ENCODE results near the gene NOC2L. TPM values are rescaled to one million over a fixed set of nuclear protein-coding genes. Genes with fewer than 3 reads are reported as not detected.

NOC2L gene
- polyA plus RNA-seq, 1 donor (not counting 4 experiments of a cell fraction or from before 2014, with no cell fraction given) = 51.8 TPM

DNA sequence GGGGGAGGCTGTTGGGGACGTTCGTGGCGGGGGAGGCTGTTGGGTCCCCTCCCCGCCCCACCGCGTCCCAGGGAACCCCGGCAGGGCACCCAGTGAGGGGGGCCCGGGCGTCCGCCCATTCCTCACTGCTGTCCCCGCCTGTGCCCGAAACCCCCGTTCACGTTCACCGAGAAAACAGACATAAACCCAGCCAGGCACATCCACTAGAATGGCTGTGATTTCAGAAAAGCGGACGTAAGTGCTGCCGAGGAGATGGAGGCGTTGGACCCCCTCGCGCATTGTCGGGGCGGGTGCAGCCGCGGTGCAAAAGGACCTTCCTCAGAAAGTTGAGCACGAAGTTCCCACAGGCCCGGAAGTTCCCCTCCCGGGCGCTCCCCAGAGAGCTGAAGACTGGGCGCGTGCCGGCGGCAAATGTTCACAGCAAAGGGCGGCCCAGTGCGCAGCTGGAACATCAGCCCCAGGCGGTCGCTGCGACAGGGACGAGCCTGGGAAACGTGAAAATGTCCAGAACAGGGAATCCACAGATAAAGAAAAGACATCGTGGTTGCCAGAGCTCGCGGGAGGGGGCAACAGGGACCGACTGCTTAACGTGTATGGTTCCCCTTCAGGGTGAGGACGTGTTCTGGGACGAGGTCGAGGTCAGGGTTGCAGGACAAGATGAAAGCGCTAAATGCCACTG is 53.8 kb downstream of the NOC2L start:
- dilution Hi-C loops (cut with MboI; ENCODE audit: extremely low pct_ligation_motif_present, low sequenced_read_pairs) = no loop called here
- Histone ChIP-seq H3K9me1 (ENCODE audit: control insufficient read depth, extremely low read depth, insufficient read depth, low read length) (no peaks in the 10 kb centered on the region), H3K4me2 (ENCODE audit: control insufficient read depth, extremely low read depth, insufficient read depth, low read depth, low read length) (peak overlapping the region; percentile 58), H3K79me2 (ENCODE audit: control insufficient read depth, insufficient read depth, low read length) (no peaks in the 10 kb centered on the region), H3K4me1 (ENCODE audit: control insufficient read depth, extremely low read depth, insufficient read depth, low read length) (peaks cover 7% of the 10 kb centered on the region), H2AFZ (ENCODE audit: control insufficient read depth, low read length) (no peak overlapping the region), H3K4me3 (ENCODE audit: control insufficient read depth in 2 of 3, extremely low read depth in 1 of 3, insufficient read depth in 2 of 3, low read depth in 1 of 3, low read length in 3 of 3) (peak overlapping the region in 2 of 3 experiments; percentile 14 to 40), H4K20me1 (ENCODE audit: control insufficient read depth, extremely low read depth, insufficient read depth, low read length) (no peaks in the 10 kb centered on the region), H3K27me3 (ENCODE audit: control insufficient read depth, extremely low read depth, insufficient read depth, low read length) (peaks cover 15% of the 10 kb centered on the region), H3K27ac (ENCODE audit: control insufficient read depth, insufficient read depth, low read length) (no peak overlapping the region), H3K9me3 (ENCODE audit: control insufficient read depth, low read depth, low read length) (no peaks in the 10 kb centered on the region), H3K36me3 (ENCODE audit: control insufficient read depth in 2 of 2, extremely low read depth in 1 of 2, insufficient read depth in 2 of 2, low read length in 2 of 2) (no peaks in the 10 kb centered on the region), H3K9ac (ENCODE audit: control insufficient read depth, extremely low read depth, insufficient read depth, low read length) (no peak overlapping the region)
- FAIRE-seq (no peak), DNase-seq (ENCODE audit: low read depth, low spot score) (no peak)
- TF ChIP-seq, protein P1, sequence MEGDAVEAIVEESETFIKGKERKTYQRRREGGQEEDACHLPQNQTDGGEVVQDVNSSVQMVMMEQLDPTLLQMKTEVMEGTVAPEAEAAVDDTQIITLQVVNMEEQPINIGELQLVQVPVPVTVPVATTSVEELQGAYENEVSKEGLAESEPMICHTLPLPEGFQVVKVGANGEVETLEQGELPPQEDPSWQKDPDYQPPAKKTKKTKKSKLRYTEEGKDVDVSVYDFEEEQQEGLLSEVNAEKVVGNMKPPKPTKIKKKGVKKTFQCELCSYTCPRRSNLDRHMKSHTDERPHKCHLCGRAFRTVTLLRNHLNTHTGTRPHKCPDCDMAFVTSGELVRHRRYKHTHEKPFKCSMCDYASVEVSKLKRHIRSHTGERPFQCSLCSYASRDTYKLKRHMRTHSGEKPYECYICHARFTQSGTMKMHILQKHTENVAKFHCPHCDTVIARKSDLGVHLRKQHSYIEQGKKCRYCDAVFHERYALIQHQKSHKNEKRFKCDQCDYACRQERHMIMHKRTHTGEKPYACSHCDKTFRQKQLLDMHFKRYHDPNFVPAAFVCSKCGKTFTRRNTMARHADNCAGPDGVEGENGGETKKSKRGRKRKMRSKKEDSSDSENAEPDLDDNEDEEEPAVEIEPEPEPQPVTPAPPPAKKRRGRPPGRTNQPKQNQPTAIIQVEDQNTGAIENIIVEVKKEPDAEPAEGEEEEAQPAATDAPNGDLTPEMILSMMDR (optimal IDR thresholded peaks at IDR 0.05 in 1 of 3, IDR thresholded peaks at IDR 0.05 in 1 of 3, conservative IDR thresholded peaks at IDR 0.05 in 1 of 3; ENCODE audit: extremely low read depth in 1 of 3, insufficient read depth in 2 of 3, low read length in 3 of 3) = no peak
- peak; percentile 48 for TF ChIP-seq EZH2 (IDR thresholded peaks at IDR 0.05; ENCODE audit: low read length)

DNA sequence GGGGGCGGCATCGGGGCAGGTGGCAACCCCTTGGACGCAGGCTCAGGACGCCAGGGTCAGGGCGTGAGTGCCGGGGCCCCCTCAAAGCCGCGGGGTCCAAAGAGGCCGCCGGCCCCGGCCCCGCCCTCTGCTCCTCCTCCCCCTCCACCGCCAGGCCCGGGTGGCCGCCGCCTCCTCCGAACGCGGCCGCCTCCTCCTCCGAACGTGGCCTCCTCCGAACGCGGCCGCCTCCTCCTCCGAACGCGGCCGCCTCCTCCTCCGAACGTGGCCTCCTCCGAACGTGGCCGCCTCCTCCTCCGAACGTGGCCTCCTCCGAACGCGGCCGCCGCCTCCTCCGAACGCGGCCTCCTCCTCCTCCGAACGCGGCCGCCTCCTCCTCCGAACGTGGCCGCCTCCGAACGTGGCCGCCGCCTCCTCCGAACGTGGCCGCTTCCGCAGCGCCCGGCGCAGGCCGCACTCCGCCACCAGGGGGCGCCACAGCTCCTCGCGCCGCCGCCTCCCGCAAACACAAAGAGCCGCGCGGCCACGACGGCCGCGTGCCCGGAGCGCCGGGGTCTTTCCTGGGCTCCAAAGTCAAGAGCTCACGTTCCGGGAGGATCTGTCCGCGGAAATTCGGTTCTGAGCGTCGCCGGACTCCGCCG is 54.6 kb downstream of the NOC2L start:
- H3K4me1 ChIP-seq (ENCODE audit: control insufficient read depth, extremely low read depth, insufficient read depth, low read length) = peaks cover 7% of the 10 kb centered on the region
- dilution Hi-C loops (cut with MboI; ENCODE audit: extremely low pct_ligation_motif_present, low sequenced_read_pairs) = no loop called here
- no peak overlapping the region for H2AFZ ChIP-seq (ENCODE audit: control insufficient read depth, low read length)
- no peak overlapping the region for H3K27ac ChIP-seq (ENCODE audit: control insufficient read depth, insufficient read depth, low read length)
- no peaks in the 10 kb centered on the region for H4K20me1 ChIP-seq (ENCODE audit: control insufficient read depth, extremely low read depth, insufficient read depth, low read length)
- H3K9ac ChIP-seq (ENCODE audit: control insufficient read depth, extremely low read depth, insufficient read depth, low read length) = peak overlapping the region; percentile 22
- no peaks in the 10 kb centered on the region for H3K36me3 ChIP-seq (ENCODE audit: control insufficient read depth in 2 of 2, extremely low read depth in 1 of 2, insufficient read depth in 2 of 2, low read length in 2 of 2)
- DNase-seq (ENCODE audit: low read depth, low spot score) (no peak), FAIRE-seq (no peak)
- H3K9me3 ChIP-seq (ENCODE audit: control insufficient read depth, low read depth, low read length) = no peaks in the 10 kb centered on the region
- H3K79me2 ChIP-seq (ENCODE audit: control insufficient read depth, insufficient read depth, low read length) = no peaks in the 10 kb centered on the region
- peaks cover 13% of the 10 kb centered on the region for H3K27me3 ChIP-seq (ENCODE audit: control insufficient read depth, extremely low read depth, insufficient read depth, low read length)
- TF ChIP-seq, protein P1 (optimal IDR thresholded peaks at IDR 0.05 in 1 of 3, IDR thresholded peaks at IDR 0.05 in 1 of 3, conservative IDR thresholded peaks at IDR 0.05 in 1 of 3; ENCODE audit: extremely low read depth in 1 of 3, insufficient read depth in 2 of 3, low read length in 3 of 3) = peak in 2 of 3 experiments; percentile 76 to 81
- TF ChIP-seq EZH2 (IDR thresholded peaks at IDR 0.05; ENCODE audit: low read length) = no peak
- peak overlapping the region in 2 of 3 experiments; percentile 25 to 40 for H3K4me3 ChIP-seq (ENCODE audit: control insufficient read depth in 2 of 3, extremely low read depth in 1 of 3, insufficient read depth in 2 of 3, low read depth in 1 of 3, low read length in 3 of 3)
- peak overlapping the region; percentile 32 for H3K4me2 ChIP-seq (ENCODE audit: control insufficient read depth, extremely low read depth, insufficient read depth, low read depth, low read length)
- H3K9me1 ChIP-seq (ENCODE audit: control insufficient read depth, extremely low read depth, insufficient read depth, low read length) = no peaks in the 10 kb centered on the region

Data from keratinocyte (primary cell).